ENCODE data around the gene PANK1.

GRCh38 chr10:89589101-89589720 lies 55.8 kb downstream of the PANK1 start:
- TF ChIP-seq CTCF (conservative IDR thresholded peaks at IDR 0.05; ENCODE audit: low read length): no peak
- no peak for TF ChIP-seq EZH2phosphoT487 (IDR thresholded peaks at IDR 0.05; ENCODE audit: borderline replicate concordance, low read depth, low read length)
